Endothelial cell of umbilical vein (primary cell): ENCODE data around the gene SNN. TPM values are rescaled to one million over a fixed set of nuclear protein-coding genes. Genes with fewer than 3 reads are reported as not detected.

Experiments
- BruUV-seq: library from RNA; stranded (reverse); fragments of 400-500 nt; replicated peaks from 2 replicates; lab custom pipeline; 2021; lab: Mats Ljungman, UMichigan
- CTCF ChIA-PET: fragments of 300-600, 350-600 bp; sonication (Branson Sonifier 250); formaldehyde crosslinking; loops from one replicate; lab custom pipeline; 2021; ENCODE audit warnings: antibody characterized with exemption, inconsistent platforms; lab: Charles Lee
- POLR2A ChIA-PET: fragments of 300-600, 350-600 bp; sonication (Branson Sonifier 250); formaldehyde crosslinking; loops from one replicate; lab custom pipeline; 2021; ENCODE audit warnings: antibody characterized with exemption, inconsistent platforms; lab: Charles Lee
- DNase-seq: peaks from one replicate; pipeline ENCODE4 v3.0.0-alpha.2; 2011; ENCODE audit warnings: low read depth, low spot score
- FAIRE-seq: peaks from 2 replicates; lab custom pipeline; 2011; peaks lifted over from hg19 to GRCh38; lab: Jason Lieb, UNC
- H2AFZ ChIP-seq: 2 replicates; pipeline ENCODE4 v1.6.0; 2012; ENCODE audit warnings: low read depth, low read length, control low read depth, inconsistent platforms
- H3K27ac ChIP-seq: 2 replicates; pipeline ENCODE4 v1.5.1; 2011; ENCODE audit warnings: low read depth, mild to moderate bottlenecking, control low read depth, low read length, moderate library complexity; ENCODE audit not compliant: insufficient read depth
- H3K27me3 ChIP-seq, 2 experiments: 2 replicates each; pipeline versions ENCODE4 v1.6.0 to v1.6.1; 2011; ENCODE audit warnings: low read length in 2 of 2, mixed read lengths in 1 of 2; ENCODE audit not compliant: control insufficient read depth in 2 of 2, insufficient read depth in 2 of 2
- H3K36me3 ChIP-seq, 2 experiments: 2 replicates in 1 of 2; 3 replicates in 1 of 2; pipeline ENCODE4 v1.5.1; 2011; ENCODE audit warnings: low read length in 2 of 2, mild to moderate bottlenecking in 1 of 2, moderate library complexity in 1 of 2; ENCODE audit not compliant: control insufficient read depth in 2 of 2, insufficient read depth in 2 of 2; ENCODE audit errors: extremely low read depth in 1 of 2
- H3K4me1 ChIP-seq: 3 replicates; pipeline ENCODE4 v1.5.1; 2011; ENCODE audit warnings: mild to moderate bottlenecking, low read length; ENCODE audit not compliant: control insufficient read depth, insufficient read depth; ENCODE audit errors: extremely low read depth
- H3K4me2 ChIP-seq: 2 replicates; pipeline ENCODE4 v1.6.1; 2011; ENCODE audit warnings: low read length, control low read depth, mixed read lengths; ENCODE audit not compliant: insufficient read depth
- H3K4me3 ChIP-seq, 3 experiments: fragments of 200-600 bp in 1 of 3; sonication (generic), shearing (Covaris generic) in 1 of 3; replicated peaks in 1 of 3; 2 replicates each; pipeline ENCODE4 v1.5.1; 2011 to 2016; ENCODE audit warnings: control low read depth in 3 of 3, low read length in 3 of 3, mild to moderate bottlenecking in 2 of 3, inconsistent platforms in 1 of 3, low read depth in 1 of 3, moderate library complexity in 1 of 3; ENCODE audit not compliant: insufficient read depth in 1 of 3
- H3K79me2 ChIP-seq: 2 replicates; pipeline ENCODE4 v1.6.0; 2012; ENCODE audit warnings: low read length, inconsistent platforms; ENCODE audit not compliant: control insufficient read depth, insufficient read depth
- H3K9ac ChIP-seq: replicated peaks from 2 replicates; pipeline ENCODE3; 2011; ENCODE audit warnings: low read length, control low read depth; ENCODE audit not compliant: insufficient read depth; ENCODE audit errors: extremely low read depth
- H3K9me1 ChIP-seq: replicated peaks from 3 replicates; pipeline ENCODE4 v1.6.0; 2011; ENCODE audit warnings: mild to moderate bottlenecking, low read length; ENCODE audit not compliant: control insufficient read depth, insufficient read depth; ENCODE audit errors: extremely low read depth
- H3K9me3 ChIP-seq: replicated peaks from 2 replicates; pipeline ENCODE4 v1.5.1; 2012; ENCODE audit warnings: low read length, inconsistent platforms; ENCODE audit not compliant: control insufficient read depth, insufficient read depth
- H4K20me1 ChIP-seq: replicated peaks from 2 replicates; pipeline ENCODE3; 2011; ENCODE audit warnings: mild to moderate bottlenecking, low read length; ENCODE audit not compliant: control insufficient read depth, insufficient read depth; ENCODE audit errors: extremely low read depth
- CTCF ChIP-seq, 2 donors: IDR thresholded peaks; 1 replicate in 1 of 2; 2 replicates in 1 of 2; pipeline ENCODE4 v1.5.1; 2011; ENCODE audit warnings: low read length in 2 of 2, mild to moderate bottlenecking in 2 of 2, moderate library complexity in 2 of 2, control low read depth in 1 of 2, inconsistent platforms in 1 of 2, low read depth in 1 of 2; ENCODE audit not compliant: insufficient read depth in 1 of 2; ENCODE audit errors: extremely low read depth in 1 of 2
- EZH2 ChIP-seq: IDR thresholded peaks from 2 replicates; pipeline ENCODE4 v1.6.1; 2012; ENCODE audit warnings: borderline replicate concordance, low read depth, mild to moderate bottlenecking, moderate library complexity, low read length, inconsistent platforms; ENCODE audit not compliant: severe bottlenecking
- FOS ChIP-seq: IDR thresholded peaks from 2 replicates; pipeline ENCODE4 v1.6.1; 2011; ENCODE audit warnings: mild to moderate bottlenecking, low read length, moderate library complexity, borderline replicate concordance; ENCODE audit not compliant: insufficient read depth
- GATA2 ChIP-seq: IDR thresholded peaks from 2 replicates; pipeline ENCODE4 v1.7.0; 2011; ENCODE audit warnings: low read depth, mild to moderate bottlenecking, moderate library complexity, mixed read lengths, low read length; ENCODE audit not compliant: insufficient read length, insufficient read depth
- JUN ChIP-seq: IDR thresholded peaks from 2 replicates; pipeline ENCODE4 v1.6.1; 2011; ENCODE audit warnings: borderline replicate concordance, low read depth; ENCODE audit not compliant: insufficient read length, insufficient read depth
- MYC ChIP-seq: IDR thresholded peaks from one replicate; pipeline ENCODE4 v1.6.1; 2011; ENCODE audit warnings: mild to moderate bottlenecking, low read depth, low read length
- POLR2A ChIP-seq: IDR thresholded peaks from 2 replicates; pipeline ENCODE4 v1.6.1; 2012; ENCODE audit warnings: low read depth, mild to moderate bottlenecking, control low read depth, low read length
- POLR2AphosphoS5 ChIP-seq: IDR thresholded peaks from 2 replicates; pipeline ENCODE4 v1.6.1; 2012; ENCODE audit warnings: low read depth, mild to moderate bottlenecking, control low read depth, low read length, moderate library complexity; ENCODE audit not compliant: insufficient read depth
- dilution Hi-C: fragments of 300-500 bp; cut with MboI; formaldehyde crosslinking; loops from one replicate; pipeline ENCODE4 v1.15.0; 2019; ENCODE audit warnings: low sequenced_read_pairs; ENCODE audit not compliant: extremely low pct_ligation_motif_present
- intact Hi-C: fragments of 100-400 bp; cut with micrococcal nuclease; formaldehyde crosslinking; loops from one replicate; pipeline ENCODE4 v1.10.0; 2022
- polyA plus RNA-seq, 4 experiments: library from polyadenylated mRNA; depleted of rRNA in 3 of 4; stranded (reverse) in 3 of 4; unstranded in 1 of 4; fragments of >200 nt; gene quantifications; 2 replicates each; pipeline versions ENCODE4 v1.2.1 to v1.2.3, GENCODE V29; 2011 to 2012; ENCODE audit warnings: missing spikeins in 1 of 4
- total RNA-seq: library from RNA; stranded (reverse); gene quantifications from 2 replicates; pipeline ENCODE4 v1.2.3, GENCODE V29; 2021
- TF ChIP-seq, protein P1 (sequence below): IDR thresholded peaks from 2 replicates; pipeline ENCODE4 v1.6.1; 2011; ENCODE audit not compliant: insufficient read depth, insufficient read length

Gene SNN
- total and polyA plus RNA-seq, 2 donors (not counting 3 experiments of a cell fraction or from before 2014, with no cell fraction given) = 17.7 to 24.1 TPM

- Histone ChIP-seq H4K20me1 (no peaks in the 10 kb centered on the region), H3K79me2 (no peaks in the 10 kb centered on the region), H3K9me3 (no peaks in the 10 kb centered on the region), H3K4me2 (no peak overlapping the region), H3K9me1 (no peaks in the 10 kb centered on the region), H3K4me1 (no peaks in the 10 kb centered on the region), H3K27ac (no peak overlapping the region), H3K27me3 (no peaks in the 10 kb centered on the region), H2AFZ (no peak overlapping the region), H3K9ac (no peak overlapping the region), H3K4me3 (no peak overlapping the region), H3K36me3 (no peaks in the 10 kb centered on the region)
- BruUV-seq = no TSS peak
- ChIA-PET CTCF (no interaction called here), POLR2A (no interaction called here)
- dilution Hi-C loops (no loop called here), intact Hi-C loops (no loop called here)
- TF ChIP-seq MYC = no peak
- TF ChIP-seq GATA2 = no peak
- TF ChIP-seq CTCF (IDR thresholded peaks at IDR 0.05; ENCODE audit: extremely low read depth in 1 of 2, insufficient read depth in 1 of 2, low read depth in 1 of 2, low read length in 2 of 2) = no peak
- no peak for TF ChIP-seq POLR2A
- no peak for TF ChIP-seq EZH2
- TF ChIP-seq JUN = no peak
- TF ChIP-seq FOS = no peak
- no peak for TF ChIP-seq POLR2AphosphoS5
- TF ChIP-seq, protein P1, sequence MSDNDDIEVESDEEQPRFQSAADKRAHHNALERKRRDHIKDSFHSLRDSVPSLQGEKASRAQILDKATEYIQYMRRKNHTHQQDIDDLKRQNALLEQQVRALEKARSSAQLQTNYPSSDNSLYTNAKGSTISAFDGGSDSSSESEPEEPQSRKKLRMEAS = no peak
- no peak for DNase-seq
- FAIRE-seq = no peak
Observed at GRCh38 chr16:11627822-11628457, 40.3 kb upstream of the SNN start.
